Measurements from ENCODE around the gene BRCA2. TPM values are rescaled to one million over a fixed set of nuclear protein-coding genes. Genes with fewer than 3 reads are reported as not detected.

BRCA2 gene
- total RNA-seq, 1 donor from 2014 or later = 8.5 TPM

DNA sequence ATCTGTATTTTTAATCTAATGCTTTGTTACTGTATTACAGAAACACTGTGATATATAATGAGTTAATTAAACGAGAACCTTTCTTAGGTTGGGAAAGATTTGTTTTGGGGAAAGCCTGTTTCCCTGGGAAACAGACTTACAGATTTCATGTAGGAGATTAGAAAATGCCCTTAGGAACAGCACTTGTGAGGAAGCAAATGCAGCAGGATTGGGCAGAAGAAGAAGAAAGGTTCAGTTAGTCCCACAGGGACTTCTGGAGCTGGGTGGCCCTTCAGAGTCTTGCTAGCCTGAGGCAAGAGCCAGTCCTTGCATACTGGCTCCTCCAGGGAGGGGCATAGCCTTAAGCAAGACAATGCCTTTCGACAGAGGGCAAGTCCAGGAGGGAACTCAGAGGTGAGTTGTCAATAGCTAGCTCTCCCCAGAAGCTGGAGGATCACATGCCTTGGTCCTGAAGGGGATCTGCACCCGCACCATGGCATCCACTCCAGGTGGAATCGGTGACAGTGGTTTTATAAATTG lies 75.9 kb downstream of the BRCA2 start:
- Mint-ChIP-seq H3K27ac (ENCODE audit: unreplicated experiment) (no peak overlapping the region), H3K4me3 (ENCODE audit: unreplicated experiment) (no peak overlapping the region), H3K27me3 (ENCODE audit: unreplicated experiment) (no peaks in the 10 kb centered on the region), H3K9me3 (ENCODE audit: unreplicated experiment) (no peaks in the 10 kb centered on the region), H3K4me1 (ENCODE audit: unreplicated experiment) (no peaks in the 10 kb centered on the region), H3K36me3 (ENCODE audit: low read depth, unreplicated experiment) (no peaks in the 10 kb centered on the region)
- no peak for DNase-seq (ENCODE audit: low spot score)
- TF ChIP-seq, protein P1, sequence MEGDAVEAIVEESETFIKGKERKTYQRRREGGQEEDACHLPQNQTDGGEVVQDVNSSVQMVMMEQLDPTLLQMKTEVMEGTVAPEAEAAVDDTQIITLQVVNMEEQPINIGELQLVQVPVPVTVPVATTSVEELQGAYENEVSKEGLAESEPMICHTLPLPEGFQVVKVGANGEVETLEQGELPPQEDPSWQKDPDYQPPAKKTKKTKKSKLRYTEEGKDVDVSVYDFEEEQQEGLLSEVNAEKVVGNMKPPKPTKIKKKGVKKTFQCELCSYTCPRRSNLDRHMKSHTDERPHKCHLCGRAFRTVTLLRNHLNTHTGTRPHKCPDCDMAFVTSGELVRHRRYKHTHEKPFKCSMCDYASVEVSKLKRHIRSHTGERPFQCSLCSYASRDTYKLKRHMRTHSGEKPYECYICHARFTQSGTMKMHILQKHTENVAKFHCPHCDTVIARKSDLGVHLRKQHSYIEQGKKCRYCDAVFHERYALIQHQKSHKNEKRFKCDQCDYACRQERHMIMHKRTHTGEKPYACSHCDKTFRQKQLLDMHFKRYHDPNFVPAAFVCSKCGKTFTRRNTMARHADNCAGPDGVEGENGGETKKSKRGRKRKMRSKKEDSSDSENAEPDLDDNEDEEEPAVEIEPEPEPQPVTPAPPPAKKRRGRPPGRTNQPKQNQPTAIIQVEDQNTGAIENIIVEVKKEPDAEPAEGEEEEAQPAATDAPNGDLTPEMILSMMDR (IDR thresholded peaks at IDR 0.05; ENCODE audit: unreplicated experiment) = no peak

DNA sequence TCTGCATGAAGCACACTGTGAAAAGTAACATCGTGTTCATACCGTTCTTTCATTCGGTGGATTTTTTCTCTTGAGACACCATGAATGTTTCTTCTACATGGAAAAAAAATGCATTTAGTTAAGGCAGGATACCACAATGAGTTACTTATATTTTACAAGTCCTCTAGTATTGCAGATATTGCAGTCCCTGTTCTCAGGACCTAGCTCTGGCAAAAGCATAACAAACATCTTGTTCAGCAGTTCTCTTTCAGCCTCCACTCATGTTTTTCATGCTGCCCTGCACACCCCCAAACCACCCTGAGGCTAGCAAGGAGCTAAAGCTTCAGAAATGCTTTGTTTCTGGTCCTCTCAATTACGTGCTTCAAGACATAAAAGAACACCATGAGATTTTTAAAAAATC lies 87.8 kb downstream of the BRCA2 start:
- TF ChIP-seq, protein P1 (IDR thresholded peaks at IDR 0.05; ENCODE audit: unreplicated experiment) = no peak

DNA sequence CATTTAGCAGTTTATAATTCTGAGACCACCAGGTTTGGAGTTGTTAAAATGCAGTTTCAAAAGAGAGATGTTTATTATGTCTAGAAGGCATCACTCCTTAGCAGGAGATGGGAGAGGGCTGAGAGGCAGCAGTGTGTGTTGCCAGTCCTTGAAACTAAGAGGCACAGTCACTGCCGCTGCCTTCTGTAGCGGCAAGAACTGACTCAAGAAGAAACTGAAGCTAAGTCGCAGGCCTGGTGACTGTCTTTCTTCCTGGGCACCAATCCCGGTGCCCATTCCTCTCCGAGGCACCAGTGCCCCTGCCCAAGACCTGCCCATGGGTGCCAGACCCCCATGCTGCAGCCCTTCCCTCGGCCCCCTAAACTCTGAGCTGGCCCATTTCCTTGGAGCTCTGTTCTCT lies 92.5 kb downstream of the BRCA2 start:
- Mint-ChIP-seq H3K36me3 (ENCODE audit: low read depth, unreplicated experiment) (no peaks in the 10 kb centered on the region), H3K27me3 (ENCODE audit: unreplicated experiment) (peaks cover 1% of the 10 kb centered on the region), H3K4me3 (ENCODE audit: unreplicated experiment) (no peak overlapping the region), H3K9me3 (ENCODE audit: unreplicated experiment) (no peaks in the 10 kb centered on the region), H3K4me1 (ENCODE audit: unreplicated experiment) (peaks cover 28% of the 10 kb centered on the region), H3K27ac (ENCODE audit: unreplicated experiment) (no peak overlapping the region)
- TF ChIP-seq, protein P1 (IDR thresholded peaks at IDR 0.05; ENCODE audit: unreplicated experiment) = no peak
- DNase-seq (ENCODE audit: low spot score) = no peak

More for the DNA sequence above, 87.8 kb downstream of the BRCA2 start:
- no peaks in the 10 kb centered on the region for H3K9me3 Mint-ChIP-seq (ENCODE audit: unreplicated experiment)
- no peaks in the 10 kb centered on the region for H3K36me3 Mint-ChIP-seq (ENCODE audit: low read depth, unreplicated experiment)
- H3K4me1 Mint-ChIP-seq (ENCODE audit: unreplicated experiment) = peaks cover 7% of the 10 kb centered on the region
- H3K4me3 Mint-ChIP-seq (ENCODE audit: unreplicated experiment) = no peak overlapping the region
- no peak overlapping the region for H3K27ac Mint-ChIP-seq (ENCODE audit: unreplicated experiment)
- H3K27me3 Mint-ChIP-seq (ENCODE audit: unreplicated experiment) = no peaks in the 10 kb centered on the region
- DNase-seq (ENCODE audit: low spot score) = no peak

DNA sequence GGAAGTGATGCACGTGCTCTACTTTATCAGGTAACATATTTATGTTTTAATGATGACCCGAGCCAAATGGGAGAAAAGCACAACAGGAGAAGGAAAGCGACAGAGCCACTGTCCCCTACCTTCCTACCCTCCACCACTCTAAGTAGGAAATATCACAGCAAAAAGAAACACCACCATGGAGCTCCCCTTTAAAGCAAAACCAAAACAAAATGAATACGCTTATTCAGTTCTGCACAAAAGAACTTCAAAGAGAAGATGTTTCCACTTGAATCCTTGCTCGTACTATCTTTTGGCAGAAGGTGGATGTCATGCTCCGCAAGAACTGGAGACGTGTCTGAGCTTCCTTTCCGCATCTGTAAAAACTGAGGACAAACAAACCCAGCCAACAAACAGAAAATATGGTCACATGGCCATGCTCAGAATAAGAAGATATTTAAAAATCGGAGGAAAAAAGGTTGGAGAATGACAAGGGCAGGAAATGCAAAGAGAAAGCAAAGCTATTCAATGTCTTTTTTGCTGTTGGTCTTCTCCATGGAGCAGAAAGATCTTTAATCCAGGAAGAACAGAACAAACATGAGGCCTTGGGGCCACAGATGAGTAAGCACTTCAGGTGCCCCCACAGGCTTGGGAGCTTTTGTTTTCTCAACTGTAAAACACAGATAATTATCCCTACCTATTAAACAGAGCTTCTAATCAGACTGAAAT lies 93.1 kb downstream of the BRCA2 start:
- Mint-ChIP-seq H3K36me3 (ENCODE audit: low read depth, unreplicated experiment) (no peaks in the 10 kb centered on the region), H3K4me1 (ENCODE audit: unreplicated experiment) (peaks cover 28% of the 10 kb centered on the region), H3K27ac (ENCODE audit: unreplicated experiment) (no peak overlapping the region), H3K4me3 (ENCODE audit: unreplicated experiment) (no peak overlapping the region), H3K9me3 (ENCODE audit: unreplicated experiment) (no peaks in the 10 kb centered on the region), H3K27me3 (ENCODE audit: unreplicated experiment) (peaks cover 1% of the 10 kb centered on the region)
- DNase-seq (ENCODE audit: low spot score) = no peak
- TF ChIP-seq, protein P1 (IDR thresholded peaks at IDR 0.05; ENCODE audit: unreplicated experiment) = no peak

DNA sequence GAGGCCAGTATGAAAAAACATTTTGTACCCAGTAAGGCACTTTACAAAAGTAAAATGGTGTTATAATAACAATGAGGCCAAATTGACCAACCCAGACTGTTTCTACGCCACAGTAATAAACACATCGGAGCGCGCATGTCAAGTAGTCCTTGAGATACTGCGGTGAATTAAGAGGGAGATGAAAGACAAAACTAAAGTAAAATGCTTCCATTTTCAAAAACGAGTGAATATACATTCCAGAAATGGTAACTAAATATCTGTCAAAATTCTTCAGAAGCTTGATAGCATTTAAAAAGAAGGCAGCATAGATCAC lies 93.6 kb downstream of the BRCA2 start:
- Mint-ChIP-seq H3K4me3 (ENCODE audit: unreplicated experiment) (no peak overlapping the region), H3K4me1 (ENCODE audit: unreplicated experiment) (peaks cover 28% of the 10 kb centered on the region), H3K27ac (ENCODE audit: unreplicated experiment) (no peak overlapping the region), H3K9me3 (ENCODE audit: unreplicated experiment) (no peaks in the 10 kb centered on the region), H3K36me3 (ENCODE audit: low read depth, unreplicated experiment) (no peaks in the 10 kb centered on the region), H3K27me3 (ENCODE audit: unreplicated experiment) (peaks cover 1% of the 10 kb centered on the region)
- TF ChIP-seq, protein P1 (IDR thresholded peaks at IDR 0.05; ENCODE audit: unreplicated experiment) = no peak
- DNase-seq (ENCODE audit: low spot score) = no peak

Measured in endothelial cell (in vitro differentiated cells).